GM12801 (cell line): ENCODE measurements around the gene ZNF80.

ENCODE experiments used
- TF ChIP-seq, protein P1 (sequence below): IDR thresholded peaks from one replicate; pipeline ENCODE4 v1.5.1; 2011; ENCODE audit warnings: control low read depth; ENCODE audit not compliant: insufficient read length; ENCODE audit errors: extremely low read depth

Gene ZNF80

DNA sequence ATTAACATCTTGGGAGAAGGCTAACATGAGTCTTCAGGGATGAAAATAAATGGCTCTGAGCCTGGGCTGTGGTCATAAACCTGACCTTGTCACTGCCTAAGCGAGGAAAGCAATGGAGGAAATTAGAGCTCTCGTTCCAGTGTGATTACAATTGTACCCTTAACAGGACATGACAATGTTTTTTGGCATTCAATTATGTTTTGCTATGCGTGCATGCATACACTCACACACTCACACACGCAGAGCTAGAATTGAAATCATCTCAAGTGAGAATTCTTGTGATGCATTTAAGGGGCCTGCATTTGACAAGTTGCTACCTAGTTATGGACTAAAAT lies 24.1 kb downstream of the ZNF80 start:
- TF ChIP-seq, protein P1, sequence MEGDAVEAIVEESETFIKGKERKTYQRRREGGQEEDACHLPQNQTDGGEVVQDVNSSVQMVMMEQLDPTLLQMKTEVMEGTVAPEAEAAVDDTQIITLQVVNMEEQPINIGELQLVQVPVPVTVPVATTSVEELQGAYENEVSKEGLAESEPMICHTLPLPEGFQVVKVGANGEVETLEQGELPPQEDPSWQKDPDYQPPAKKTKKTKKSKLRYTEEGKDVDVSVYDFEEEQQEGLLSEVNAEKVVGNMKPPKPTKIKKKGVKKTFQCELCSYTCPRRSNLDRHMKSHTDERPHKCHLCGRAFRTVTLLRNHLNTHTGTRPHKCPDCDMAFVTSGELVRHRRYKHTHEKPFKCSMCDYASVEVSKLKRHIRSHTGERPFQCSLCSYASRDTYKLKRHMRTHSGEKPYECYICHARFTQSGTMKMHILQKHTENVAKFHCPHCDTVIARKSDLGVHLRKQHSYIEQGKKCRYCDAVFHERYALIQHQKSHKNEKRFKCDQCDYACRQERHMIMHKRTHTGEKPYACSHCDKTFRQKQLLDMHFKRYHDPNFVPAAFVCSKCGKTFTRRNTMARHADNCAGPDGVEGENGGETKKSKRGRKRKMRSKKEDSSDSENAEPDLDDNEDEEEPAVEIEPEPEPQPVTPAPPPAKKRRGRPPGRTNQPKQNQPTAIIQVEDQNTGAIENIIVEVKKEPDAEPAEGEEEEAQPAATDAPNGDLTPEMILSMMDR: no peak

DNA sequence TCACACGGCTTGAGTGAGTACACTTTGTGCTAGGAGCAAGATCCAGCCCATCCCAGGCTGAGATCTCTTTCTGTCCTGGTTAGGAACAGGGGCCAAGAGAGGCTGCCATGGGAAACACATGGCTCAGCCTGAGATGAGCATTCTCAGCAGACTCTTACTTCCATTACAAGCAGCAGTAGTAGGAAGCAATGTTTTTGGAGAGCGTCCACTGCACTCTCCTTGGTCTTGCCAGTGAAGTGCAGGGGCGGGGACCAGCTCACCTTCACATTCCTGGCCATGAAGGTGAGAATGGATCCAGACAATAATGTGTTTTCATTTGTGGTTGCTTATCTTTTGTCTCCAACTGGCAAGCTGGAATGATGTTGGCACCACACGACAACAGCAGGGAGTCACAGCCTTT lies 24.7 kb downstream of the ZNF80 start:
- TF ChIP-seq, protein P1: no peak

DNA sequence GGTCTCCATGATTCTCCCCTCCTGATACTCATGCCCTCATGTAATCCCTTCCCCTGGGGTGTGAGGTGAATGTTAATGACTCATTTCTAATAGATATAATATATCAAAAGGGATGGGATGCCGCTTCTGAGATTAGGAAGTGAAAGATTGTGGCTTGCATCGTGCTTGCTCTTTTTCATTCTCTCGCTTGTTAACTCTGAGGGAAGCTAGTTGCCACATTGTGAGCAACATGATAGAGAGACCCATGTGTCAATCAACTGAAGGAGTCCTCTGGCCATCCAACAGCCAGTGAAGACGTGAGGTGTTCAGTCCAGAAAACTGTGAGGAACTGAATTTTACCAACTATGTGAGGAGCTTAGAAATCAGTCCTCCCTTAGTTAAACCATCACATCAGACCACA lies 29.6 kb downstream of the ZNF80 start:
- TF ChIP-seq, protein P1: no peak

DNA sequence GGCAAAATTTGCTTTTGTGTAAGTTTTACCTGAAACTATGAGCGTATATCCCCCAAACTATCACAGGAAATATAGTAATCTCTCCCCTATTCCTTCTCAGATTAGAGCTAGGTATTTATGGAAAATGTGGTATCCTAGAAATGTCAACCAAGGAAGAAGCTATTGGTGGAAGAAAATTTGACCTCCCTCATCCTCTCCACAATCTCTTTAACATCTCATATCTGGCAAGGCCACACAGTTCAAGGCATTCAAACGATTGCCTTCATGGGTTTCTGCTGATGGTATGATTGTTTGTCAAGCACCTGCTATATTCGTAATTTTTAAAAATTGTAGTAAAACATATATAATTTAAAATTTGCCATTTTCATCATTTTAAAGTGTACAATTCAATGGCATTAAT lies 31.0 kb downstream of the ZNF80 start:
- TF ChIP-seq, protein P1: no peak

DNA sequence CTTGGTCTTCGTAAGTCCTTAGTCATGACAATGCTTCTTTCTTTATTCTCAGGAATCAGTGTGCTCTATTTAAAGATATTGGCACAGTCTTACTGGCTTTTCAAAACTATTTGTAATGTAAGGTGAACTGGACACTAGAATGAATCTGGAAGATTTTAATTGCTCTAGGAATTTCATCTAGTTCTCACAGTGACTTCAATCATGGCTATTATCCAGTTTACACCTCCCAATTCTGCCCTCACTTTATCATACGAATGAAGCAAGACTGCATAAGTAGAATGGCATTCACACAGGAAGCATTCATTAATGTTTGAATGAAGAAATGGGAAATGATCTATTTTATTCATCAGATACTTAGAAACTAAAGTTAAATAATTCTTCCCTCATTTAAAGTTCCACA lies 31.8 kb downstream of the ZNF80 start:
- TF ChIP-seq, protein P1: no peak

DNA sequence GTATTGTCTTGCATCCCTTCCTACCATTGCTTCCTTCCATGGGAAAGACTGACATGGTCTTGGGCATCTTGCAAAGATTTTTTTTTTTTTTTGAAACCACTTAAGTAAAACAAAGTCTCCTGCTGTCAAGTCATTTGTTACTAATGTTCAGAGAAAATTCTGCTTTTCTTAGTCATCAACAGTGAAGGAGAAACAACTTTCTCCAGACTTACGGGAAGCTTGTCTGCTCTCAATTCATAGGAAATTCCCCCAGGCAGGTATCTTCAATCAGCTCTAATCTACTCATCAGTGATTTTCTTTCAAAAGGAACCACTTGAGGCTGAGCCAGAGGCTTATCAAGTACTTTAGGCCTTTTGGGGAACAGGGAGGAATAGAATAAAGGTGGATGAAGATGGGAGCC lies 42.6 kb downstream of the ZNF80 start:
- TF ChIP-seq, protein P1: no peak

DNA sequence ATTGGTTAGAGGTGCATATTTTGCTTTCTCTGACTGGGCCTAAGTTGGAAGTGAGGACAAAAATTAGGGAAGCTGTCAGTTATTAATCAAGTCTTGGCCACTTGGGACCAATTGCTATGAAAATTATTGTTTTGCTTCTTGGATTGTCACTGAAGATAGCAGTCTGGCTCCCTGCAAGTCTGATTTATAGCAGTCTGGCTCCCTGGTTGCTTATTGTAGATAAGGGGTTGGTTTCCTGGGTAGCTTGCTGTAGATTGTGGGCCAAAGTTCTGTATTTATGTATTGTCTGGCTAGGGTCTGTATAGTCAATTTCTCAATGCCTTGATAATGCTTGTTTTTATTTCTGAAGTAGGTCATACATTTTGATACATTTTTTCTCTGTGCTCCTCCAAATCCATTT lies 45.2 kb downstream of the ZNF80 start:
- TF ChIP-seq, protein P1: no peak

DNA sequence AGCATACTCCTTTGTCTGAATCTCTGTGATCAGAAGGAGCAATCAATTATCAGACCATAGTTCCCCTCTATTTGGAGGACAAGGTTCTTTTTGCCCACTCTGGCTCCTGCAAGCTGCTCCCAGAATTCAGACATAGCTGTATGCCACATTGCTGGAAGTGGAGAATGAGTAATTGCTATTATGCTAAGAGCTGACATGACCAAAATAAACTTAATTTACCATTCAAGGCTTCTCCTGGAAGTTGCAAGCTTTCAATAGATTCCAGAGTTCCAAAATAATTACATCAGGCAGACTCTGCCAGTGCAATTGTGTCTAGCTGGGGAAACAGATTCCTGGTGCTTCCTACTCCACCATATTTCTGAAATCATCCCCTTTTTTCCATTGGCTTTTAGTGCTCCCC lies 50.9 kb downstream of the ZNF80 start:
- TF ChIP-seq, protein P1: no peak
